HG03469 (cell line): ENCODE results near the gene DAB1.

Experiments
- ATAC-seq: cut with Tn5 transposase; IDR thresholded peaks from one replicate; pipeline ENCODE4 v1.9.1; 2021; ENCODE audit warnings: mild to moderate bottlenecking, moderate library complexity, moderate number of reproducible peaks; ENCODE audit not compliant: unreplicated experiment

DAB1 gene

GRCh38 chr1:57041901-57042300, 382.0 kb downstream of the DAB1 start:
- ATAC-seq, result no peak

GRCh38 chr1:57040811-57041210, 383.0 kb downstream of the DAB1 start:
- ATAC-seq, result no peak

GRCh38 chr1:57036641-57037579, 386.9 kb downstream of the DAB1 start:
- no peak for ATAC-seq

GRCh38 chr1:57034713-57035112, 389.1 kb downstream of the DAB1 start:
- ATAC-seq, result no peak

- no peak for ATAC-seq
These were observed 390.4 kb downstream of the DAB1 start for GRCh38 chr1:57033222-57034001.

GRCh38 chr1:57026624-57027354, 397.1 kb downstream of the DAB1 start:
- ATAC-seq, result no peak

GRCh38 chr1:57024855-57025254, 399.0 kb downstream of the DAB1 start:
- ATAC-seq, result no peak

GRCh38 chr1:57024428-57024827, 399.4 kb downstream of the DAB1 start:
- ATAC-seq, result no peak

- ATAC-seq, result no peak
These were observed 403.6 kb downstream of the DAB1 start for GRCh38 chr1:57020216-57020615.

- no peak for ATAC-seq
These were observed 404.5 kb downstream of the DAB1 start for GRCh38 chr1:57019236-57019839.

GRCh38 chr1:57018119-57018518, 405.7 kb downstream of the DAB1 start:
- ATAC-seq, result no peak

GRCh38 chr1:57017717-57018116, 406.1 kb downstream of the DAB1 start:
- no peak for ATAC-seq

GRCh38 chr1:57017200-57017599, 406.7 kb downstream of the DAB1 start:
- ATAC-seq, result no peak

- no peak for ATAC-seq
These were observed 408.8 kb downstream of the DAB1 start for GRCh38 chr1:57015071-57015470.

GRCh38 chr1:57013522-57013921, 410.3 kb downstream of the DAB1 start:
- ATAC-seq, result no peak

- no peak for ATAC-seq
These were observed 411.5 kb downstream of the DAB1 start for GRCh38 chr1:57012315-57012714.

GRCh38 chr1:57010511-57010910, 413.3 kb downstream of the DAB1 start:
- ATAC-seq, result no peak

- no peak for ATAC-seq
These were observed 415.9 kb downstream of the DAB1 start for GRCh38 chr1:57007948-57008347.

GRCh38 chr1:57007472-57007871, 416.4 kb downstream of the DAB1 start:
- ATAC-seq, result no peak

GRCh38 chr1:57003398-57004139, 420.3 kb downstream of the DAB1 start:
- no peak for ATAC-seq
